ENCODE results near the gene CCDC85B.
A peak's percentile ranks its signal among the peaks of the same experiment; 100 is the strongest.

The CCDC85B gene

DNA sequence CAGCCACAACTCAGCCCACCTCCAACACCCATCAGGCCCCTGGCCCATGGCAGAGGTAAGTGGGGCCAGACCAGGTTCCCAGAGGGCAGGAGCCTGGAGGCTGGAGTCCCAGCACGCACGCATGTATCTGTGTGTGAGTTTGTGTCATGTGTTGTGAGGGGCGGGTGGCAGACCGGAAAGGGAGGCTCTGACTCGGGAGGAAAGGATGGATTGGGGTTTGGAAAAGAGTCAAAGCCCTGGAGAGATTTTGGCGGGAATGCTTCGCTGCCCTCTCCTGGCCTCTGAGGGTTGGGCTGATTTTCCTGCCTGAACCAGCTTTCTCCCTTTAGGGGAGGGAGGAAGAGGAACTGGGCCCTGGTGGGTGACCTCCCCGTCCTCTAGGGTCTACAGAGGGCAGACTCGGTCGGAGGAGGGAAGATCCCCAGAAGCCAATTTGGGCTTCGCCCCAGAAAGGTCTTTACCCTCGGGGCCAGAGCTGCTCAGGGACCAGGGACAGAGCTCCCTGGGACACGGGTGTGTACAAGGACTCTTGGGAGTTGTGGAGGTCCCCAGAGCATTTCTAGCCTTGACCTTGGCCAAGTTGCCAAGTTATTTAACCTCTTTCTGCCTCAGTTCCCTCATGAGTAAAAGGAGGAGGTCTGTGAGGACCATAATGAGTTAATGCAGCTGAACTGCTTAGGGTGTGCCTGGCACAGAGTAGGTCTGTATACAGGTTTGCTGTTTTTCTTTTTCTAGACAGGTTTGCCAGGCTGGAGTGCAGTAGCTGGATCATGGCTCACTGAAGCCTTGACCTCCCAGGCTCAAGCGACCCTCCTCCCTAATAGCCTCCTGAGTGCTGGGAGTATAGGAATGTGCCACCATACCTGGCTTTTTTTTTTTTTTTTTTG is 21.5 kb downstream of the CCDC85B start:
- DNase-seq (ENCODE audit: low read depth), result peak; percentile 69

DNA sequence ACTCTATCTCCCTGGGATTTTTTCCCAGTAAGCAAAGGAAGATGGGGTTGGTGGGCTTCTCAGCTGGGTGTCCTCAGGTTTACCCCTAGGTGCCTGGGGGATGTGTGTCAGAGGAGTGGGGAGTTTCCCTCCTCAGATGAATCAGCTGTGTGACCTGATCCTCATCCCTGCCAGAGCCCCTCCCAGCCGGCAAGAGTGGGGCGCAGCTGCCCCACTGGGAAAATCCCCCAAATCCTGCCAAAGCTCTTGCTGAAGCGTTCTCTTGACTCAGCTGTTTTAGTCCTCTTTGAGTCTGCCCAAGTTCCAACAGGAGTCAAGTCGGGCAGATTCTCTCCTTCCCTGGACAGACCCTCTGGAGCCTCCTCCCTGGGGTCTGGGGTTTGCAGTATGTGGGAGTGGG is 22.4 kb downstream of the CCDC85B start:
- DNase-seq (ENCODE audit: low read depth), result peak; percentile 53

DNA sequence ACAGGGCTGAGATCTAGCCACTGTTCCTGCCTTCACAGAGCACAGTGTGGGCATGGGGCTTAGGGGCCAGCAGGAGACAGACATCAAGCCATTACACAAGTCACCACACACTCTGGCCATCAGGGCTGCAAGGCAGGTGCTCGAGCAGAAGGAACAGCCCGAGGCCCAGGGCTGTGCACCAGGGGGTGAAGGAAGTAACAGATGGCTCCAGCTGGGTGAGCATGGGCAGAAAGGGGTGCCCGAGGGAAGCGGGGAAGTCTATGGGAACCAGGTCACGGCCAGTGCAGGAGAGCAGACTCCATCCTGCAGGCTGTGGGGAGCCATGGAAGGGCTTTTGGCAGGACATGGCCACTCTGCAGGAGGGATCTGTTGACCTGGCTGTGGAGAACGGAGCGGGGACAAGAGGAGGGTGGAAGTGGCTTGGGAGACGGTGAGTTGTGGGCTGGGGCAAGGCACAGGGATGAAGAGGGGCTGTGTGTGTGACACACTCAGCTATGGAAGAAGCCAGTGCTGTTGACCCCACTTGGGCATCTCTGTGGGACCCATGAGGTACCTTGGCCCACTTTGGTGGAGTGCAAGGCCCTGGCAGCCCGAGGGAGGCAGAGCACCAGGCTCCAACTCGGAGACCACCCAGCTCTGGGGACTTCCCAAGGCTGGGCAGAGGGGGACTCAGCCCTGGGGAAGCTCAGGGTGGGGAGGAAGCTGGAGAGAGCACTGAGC is 24.8 kb downstream of the CCDC85B start:
- no peak for DNase-seq (ENCODE audit: low read depth)

DNA sequence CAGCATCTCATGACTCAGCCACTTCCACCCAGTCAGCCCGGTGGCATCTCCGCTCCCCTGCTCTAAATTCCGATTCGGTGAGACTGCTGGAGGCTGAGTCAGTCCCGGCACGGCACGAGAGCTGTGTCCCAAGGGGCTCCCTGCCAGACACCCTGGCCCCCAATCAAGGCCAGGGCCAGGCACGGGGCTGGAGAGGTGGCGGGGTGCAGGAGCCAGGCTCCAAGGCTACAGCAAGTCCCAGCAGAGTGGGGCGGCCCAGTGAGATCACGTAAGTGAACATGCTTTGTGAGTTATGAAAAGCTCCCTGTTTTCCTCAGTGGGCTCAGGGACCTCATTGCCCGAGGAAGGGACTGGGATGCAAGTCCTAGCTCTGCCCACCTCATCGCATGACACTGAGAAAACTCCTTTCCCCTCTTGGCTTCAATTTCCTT is 25.4 kb downstream of the CCDC85B start:
- peak; percentile 95 for DNase-seq (ENCODE audit: low read depth)

DNA sequence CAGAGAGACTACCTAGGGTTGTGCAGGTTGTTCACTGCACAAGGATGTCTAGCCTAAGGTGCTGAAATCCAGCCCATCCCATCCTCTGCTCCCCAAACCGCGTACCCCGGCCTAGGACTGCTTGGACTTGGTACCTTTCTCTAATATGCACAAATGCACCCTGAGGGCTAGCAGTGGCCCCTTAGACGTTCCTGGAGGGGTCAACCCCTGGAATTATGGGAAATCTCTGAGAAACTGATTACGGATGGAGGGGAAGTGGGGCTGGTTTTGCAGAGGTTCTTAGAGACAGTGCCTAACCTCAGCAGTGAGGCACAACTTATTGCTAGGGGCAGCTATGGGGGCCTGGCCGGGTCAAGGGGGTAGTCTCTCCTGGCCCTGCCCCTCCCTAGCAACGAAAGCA is 25.9 kb downstream of the CCDC85B start:
- DNase-seq (ENCODE audit: low read depth), result no peak

DNA sequence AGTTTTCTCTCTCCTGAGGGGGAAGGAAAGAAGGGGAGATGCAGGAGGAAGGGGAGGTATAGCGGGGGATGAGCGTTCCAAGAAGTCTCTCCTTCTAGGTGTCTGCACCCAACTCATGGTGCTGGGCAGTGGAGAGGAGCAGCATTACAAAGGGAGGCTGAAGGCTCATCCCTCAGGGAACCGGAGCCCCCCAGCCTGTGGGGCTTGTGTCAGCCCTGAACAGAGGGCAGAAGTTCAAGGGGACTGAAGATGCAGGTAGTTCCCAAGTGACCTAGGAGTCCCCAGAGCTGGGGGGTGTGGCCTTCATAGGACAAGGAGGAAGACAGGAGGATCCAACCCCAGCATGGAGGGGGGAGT is 26.6 kb downstream of the CCDC85B start:
- DNase-seq (ENCODE audit: low read depth), result no peak

DNA sequence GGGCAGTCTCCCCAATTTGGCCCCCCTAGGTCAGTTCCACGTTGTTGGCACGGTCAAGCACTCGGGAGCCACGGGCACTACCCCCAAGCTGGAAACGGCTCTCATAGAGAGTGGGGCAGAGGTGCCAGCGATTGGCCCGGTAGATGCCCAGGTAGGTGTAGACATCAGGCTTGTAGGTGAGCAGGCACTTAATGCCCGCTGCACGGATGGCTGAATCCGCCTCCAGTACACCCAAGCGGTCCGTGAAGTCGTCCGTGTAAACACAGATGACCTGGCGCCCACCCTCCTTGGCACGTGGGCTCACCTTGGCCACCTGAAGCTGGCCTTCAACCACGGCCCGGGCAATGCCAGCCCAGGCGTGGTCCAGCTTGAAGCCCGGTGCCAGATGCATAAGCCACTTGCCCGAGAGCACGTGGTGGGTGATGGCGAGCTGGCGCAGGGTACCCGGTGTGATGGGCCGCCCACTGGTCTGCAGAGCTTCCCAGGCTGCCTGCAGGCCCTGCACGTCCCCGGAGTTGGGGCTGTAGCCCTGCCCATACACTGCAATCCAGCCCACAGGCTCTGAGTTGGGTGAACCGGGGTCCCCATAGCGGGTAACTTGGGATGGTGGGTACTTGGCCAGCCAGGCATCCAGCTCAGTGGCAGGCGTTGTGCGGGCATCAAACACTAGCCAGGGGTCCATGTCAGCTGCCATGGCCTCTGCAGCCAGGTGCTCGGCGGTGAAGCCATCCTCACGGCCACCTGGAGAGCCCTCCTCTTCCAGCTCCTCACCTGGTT is 27.1 kb downstream of the CCDC85B start:
- DNase-seq (ENCODE audit: low read depth), result no peak

DNA sequence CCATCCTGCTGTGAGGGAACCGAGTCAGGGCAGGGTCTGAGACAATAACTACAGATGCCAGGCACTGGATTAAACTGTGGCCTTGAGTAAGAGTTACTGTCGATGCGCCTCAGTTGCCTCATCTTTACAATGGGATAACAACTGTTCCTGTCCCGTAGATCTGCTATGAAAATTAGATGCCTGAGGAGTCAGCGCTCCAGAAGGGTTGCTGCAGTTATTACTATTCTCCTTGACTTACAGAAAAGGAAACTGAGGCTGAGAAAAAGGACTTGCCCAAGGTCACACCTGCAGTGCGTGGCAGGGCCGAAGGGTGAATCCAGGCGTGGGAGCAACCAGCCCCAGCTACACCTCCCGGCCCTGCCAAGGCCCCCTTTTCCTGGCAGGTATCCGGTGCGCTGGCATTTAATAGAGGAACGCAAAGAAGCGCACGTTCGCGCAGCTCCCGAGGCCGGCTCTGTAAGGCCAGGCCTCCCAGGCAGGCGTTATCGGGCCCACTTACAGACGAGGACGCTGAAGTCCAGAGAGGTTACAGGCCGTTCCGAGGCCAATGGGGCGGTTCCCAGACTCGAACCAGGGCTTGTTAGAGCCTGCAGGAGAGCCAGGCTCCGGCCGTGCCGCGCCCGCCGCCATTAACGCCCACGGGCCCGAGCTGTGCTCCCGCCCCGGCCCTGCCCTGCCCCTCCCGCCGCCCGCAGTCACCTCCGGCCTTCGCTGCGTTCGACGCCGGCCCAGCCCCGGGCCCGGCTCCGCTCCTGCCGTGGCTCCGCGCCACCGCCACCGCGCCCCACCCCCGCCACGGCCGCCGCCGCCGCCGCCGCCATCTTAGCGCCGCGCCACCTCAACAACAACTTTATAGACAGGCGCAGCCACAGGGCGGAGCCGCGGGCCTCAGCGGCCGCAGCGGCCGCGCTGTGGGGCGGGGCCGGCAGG is 28.0 kb downstream of the CCDC85B start, which contains the start of gene C11orf68:
TSS of gene C11orf68 (minus strand) at position 852 of the 930 bp plus-strand sequence. CDS start at position 821, 31 bp downstream.
- no peak for DNase-seq (ENCODE audit: low read depth)

DNA sequence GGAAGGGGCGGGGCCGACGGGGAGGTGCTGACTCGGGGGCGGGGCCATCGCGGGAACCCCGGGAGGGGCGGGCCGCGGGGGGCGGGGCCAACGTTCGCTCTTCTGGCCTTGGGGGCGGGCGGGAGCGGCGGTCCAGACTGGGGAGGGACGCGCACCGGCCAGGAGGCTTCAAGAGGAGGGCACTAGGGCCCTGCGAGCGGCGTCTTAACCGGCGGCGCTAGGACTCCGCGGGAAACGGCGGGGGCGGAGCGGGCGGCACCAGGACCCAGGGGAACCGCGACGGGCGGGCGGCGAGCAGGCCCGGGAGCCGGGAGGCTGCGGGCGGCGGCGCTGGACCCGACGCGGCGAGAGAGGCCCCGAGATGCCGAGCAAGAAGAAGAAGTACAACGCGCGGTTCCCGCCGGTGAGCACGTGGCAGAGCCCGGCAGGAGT is 28.7 kb downstream of the CCDC85B start, which contains the start of gene DRAP1:
TSS of gene DRAP1 (plus strand) at position 286 of the 432 bp plus-strand sequence. CDS start at position 362, 76 bp downstream.
- DNase-seq (ENCODE audit: low read depth), result peak; percentile 79

DNA sequence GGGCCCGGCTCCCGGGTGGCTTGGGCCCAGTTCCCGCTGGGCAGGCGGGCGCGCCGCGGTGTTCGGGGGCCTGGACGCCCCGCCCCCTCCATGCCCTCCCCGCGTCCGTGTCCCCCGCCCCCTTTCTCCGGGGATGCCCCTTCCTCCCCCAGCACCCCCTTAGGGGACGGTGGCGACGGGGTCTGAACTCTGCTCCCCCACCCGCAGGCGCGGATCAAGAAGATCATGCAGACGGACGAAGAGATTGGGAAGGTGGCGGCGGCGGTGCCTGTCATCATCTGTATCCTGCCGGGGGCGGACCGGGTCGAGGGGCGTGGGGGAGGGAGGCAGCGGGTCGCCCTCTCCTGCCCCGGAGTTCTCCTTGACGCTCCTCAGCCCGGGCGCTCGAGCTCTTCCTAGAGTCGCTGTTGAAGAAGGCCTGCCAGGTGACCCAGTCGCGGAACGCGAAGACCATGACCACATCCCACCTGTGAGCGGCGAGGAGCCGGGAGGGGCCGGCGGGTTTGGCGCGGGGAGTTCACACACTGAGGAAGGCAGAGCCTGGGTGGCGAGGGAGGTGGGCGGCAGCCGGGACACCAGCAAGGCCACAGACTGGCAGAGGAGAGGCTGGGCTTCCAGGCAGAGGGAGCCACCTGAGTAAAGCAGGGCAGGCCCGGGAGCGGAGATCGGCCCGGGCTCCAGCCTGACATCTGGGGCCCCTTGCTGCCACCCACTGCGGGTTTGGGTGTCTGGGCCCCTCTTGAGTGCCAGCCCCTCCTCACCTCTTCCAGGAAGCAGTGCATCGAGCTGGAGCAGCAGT is 29.3 kb downstream of the CCDC85B start:
- DNase-seq (ENCODE audit: low read depth), result no peak

DNA sequence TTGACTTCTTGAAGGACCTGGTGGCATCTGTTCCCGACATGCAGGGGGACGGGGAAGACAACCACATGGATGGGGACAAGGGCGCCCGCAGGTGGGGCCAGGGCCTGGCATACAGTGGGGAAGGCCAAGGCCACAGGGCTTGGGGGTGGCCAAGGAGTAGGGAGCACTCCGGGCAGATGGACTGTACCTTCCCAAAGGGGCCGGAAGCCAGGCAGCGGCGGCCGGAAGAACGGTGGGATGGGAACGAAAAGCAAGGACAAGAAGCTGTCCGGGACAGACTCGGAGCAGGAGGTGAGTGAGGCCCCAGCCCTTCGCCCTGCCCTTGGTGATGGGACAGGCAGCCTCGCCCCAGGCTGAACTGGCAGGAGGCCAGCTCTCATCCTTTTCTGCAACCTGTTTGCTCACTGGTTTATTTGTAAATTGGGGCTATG is 29.9 kb downstream of the CCDC85B start:
- DNase-seq (ENCODE audit: low read depth), result no peak

DNA sequence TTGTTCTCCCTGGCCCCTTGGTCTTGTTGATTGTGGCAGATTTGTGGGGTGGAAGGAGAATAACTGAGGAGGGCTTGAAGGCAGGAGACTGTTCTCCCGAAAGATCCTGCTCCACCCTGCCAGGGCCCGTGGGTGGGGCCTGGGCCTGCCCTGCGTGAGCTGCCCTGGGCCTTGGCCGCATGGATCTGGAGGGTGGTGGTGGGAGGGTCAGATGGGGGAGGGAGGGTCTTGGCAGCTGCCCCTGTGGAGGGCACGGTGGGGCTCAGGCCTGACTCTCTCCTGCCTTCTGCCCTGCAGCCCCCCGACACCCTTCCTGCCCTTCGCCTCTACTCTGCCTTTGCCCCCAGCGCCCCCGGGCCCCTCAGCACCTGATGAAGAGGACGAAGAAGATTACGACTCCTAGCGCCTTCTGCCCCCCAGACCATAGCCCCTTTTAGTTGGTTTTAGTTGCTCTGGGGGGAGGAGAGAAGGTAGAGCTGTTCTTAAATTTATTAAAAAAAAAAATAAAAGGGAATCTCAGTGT is 30.6 kb downstream of the CCDC85B start:
- no peak for DNase-seq (ENCODE audit: low read depth)

DNA sequence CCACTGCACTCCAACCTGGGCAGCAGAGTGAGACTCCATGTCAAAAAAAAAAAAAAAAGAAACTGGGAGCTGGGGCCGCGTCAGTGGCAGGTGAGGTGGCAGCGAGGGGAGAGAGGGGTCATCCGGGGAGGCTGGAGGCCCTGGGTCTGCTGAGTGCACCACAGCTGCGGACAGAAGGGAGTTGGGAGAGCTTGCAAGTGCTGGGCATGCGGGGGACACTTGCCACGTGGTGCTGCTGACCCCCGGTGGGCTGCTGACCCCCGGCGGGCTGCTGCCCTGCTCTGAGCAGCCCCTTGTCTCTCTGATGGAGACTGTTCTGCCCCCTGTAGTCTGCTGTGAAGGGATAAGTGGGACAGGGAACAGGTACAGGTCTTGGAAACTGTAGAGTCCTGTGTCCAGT is 31.4 kb downstream of the CCDC85B start:
- no peak for DNase-seq (ENCODE audit: low read depth)

DNA sequence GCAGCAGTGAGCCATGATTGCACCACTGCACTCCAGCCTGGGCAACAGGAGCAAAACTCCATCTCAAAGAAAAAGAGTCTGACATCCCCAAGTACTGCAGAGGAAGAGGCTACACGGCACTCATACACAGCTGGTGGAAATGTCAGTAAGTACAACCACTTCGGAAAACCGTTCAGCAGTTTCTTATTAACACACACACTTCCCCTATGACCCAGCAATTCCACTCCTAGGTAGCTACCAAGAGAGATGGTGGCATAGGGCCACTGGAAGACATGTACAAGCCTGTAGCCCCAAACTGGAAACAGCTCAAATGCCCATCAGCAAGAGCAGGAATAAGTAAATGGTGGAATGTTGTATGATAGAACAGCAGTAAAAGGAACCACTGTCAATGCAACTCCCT is 32.1 kb downstream of the CCDC85B start:
- no peak for DNase-seq (ENCODE audit: low read depth)

DNA sequence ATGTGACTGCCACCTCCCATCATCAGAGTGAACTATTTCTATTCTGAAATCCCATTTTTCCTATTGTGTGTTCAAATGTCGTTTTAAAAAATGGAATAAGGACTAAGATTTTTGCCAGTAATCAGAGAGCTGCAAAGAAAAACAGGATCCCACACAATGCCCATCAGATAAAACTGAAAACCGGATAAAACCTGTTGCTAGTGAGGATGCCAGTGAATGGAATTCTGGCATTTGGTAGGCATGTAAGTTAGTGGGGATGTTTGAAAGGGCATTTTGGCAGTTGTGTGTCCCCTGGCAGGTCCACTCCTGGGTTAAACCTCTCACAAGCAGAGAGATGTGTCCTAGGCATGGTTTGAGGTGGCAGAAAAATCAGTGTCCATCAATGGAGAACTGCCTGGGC is 34.9 kb downstream of the CCDC85B start:
- no peak for DNase-seq (ENCODE audit: low read depth)

DNA sequence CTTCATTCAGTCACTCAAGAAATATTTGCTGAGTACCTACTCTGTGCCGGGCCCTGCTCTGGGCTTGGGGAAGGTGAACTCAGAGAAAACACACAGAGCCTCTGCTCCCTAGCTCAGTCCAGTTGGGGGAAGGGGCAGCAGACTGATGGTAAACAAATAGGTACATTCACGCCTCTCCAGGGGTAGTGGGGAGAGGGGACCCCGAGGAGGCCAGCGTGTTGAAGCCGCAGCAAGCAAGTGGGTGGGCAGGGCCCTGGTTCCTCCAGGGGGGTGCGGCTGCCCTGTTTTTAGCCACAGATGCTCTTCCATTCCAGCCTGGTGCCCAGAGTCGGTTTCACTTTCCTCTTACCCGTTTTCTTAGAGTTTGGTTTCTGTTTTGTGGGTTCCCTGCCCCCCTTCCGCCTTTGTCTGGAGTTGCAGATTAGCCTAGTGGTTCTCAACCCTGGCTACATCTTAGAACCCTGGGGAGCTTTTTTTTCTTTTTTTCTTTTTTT is 37.5 kb downstream of the CCDC85B start:
- no peak for DNase-seq (ENCODE audit: low read depth)

DNA sequence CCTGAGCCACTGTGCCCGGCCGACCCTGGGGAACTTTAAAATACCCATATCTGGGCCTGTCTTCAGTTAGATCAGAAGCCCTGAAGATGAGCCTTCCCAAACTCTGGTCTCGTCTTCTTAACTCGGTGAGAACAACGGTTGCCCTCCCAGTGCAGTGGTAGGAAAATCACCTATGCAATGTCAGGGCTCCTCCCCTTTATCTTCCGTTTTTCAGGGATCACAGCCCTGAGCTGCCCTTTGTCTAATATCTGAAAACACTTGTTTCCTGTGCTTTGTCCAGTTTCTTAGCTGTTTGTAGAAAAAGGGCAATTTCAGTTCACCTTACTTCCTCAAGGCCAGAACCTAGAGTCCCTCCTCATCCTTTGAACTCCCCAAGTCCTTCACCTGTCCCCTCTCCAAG is 38.2 kb downstream of the CCDC85B start:
- DNase-seq (ENCODE audit: low read depth), result no peak

DNA sequence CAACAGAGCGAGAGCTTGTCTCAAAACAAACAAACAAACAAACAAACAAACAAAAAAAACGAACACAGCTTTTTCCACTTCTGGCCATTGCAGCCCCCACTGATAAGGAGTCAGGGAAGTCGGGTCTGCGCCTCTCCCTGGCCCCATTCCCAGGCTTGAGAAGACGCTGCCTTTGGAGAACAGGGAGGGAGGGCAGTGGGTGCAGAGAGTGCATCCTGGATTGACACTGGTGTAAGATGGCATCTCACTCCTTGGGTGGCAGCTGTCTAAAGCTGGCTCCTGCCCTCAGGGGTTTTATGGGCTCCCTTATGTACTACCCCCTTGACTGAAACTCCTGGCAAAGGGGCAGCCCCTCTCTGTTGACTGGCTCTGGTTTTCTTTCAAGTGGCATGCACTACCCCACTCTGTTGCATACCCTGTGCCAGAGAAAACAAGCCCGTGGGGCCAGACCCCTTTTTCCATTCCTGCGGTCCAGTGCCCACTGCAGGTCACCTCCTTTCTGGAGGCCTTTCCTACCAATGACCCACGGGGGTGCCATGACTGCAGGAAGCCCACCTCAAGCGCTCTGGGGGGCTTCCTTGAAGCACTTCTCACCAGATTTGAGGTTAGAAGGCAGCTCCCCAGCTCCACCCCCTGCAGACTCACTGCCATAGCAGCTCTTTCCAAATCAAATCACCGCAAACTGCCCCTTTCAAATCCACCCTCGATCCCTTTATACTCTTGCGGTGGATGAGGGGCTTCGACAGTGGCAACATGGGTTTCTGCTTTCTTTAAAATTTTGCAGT is 41.5 kb downstream of the CCDC85B start:
- DNase-seq (ENCODE audit: low read depth), result no peak

DNA sequence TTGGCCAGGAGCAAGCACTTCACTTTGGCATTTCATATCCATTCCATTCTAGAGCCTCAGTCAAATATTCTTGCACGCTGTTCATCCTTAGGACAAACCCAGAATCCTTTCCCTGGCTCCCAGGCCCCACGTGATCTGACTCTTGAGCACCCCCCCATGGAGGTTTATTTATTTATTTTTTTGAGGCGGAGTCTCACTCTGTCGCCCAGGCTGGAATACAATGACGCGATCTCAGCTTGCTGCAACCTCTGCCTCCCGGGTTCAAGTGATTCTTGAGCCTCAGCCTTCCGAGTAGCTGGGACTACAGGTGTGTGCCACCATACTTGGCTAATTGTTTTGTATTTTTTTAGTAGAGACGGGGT is 42.1 kb downstream of the CCDC85B start:
- no peak for DNase-seq (ENCODE audit: low read depth)
